Measurements from ENCODE around the gene GLT1D1.
"Not testable (repeated sequence)": the region's sequence is repeated elsewhere in the genome, so short reads cannot be mapped to it uniquely, and the experiment has no call there.

GLT1D1 gene

GRCh38 chr12:128846671-128847070, 6.6 kb upstream of the GLT1D1 start:
- H3K4me1 ChIP-seq (ENCODE audit: control insufficient read depth in 1 of 2, insufficient read depth in 2 of 2, low read length in 2 of 2); H3K4me3 ChIP-seq (ENCODE audit: low read depth in 1 of 2, low read length in 2 of 2); H3K36me3 ChIP-seq (ENCODE audit: control insufficient read depth in 1 of 2, insufficient read depth in 2 of 2, low read length in 2 of 2); H3K27ac ChIP-seq (ENCODE audit: low read length); H3K27me3 ChIP-seq (ENCODE audit: low read depth, low read length); H3K9me3 ChIP-seq (ENCODE audit: control insufficient read depth in 1 of 2, low read length in 2 of 2): not testable (repeated sequence)

- Histone ChIP-seq H3K27me3 (ENCODE audit: low read depth, low read length) (peaks cover 6% of the 10 kb centered on the region), H3K27ac (ENCODE audit: low read length) (no peak overlapping the region), H3K9me3 (ENCODE audit: control insufficient read depth in 1 of 2, low read length in 2 of 2) (no peaks in the 10 kb centered on the region), H3K4me1 (ENCODE audit: control insufficient read depth in 1 of 2, insufficient read depth in 2 of 2, low read length in 2 of 2) (no peaks in the 10 kb centered on the region), H3K36me3 (ENCODE audit: control insufficient read depth in 1 of 2, insufficient read depth in 2 of 2, low read length in 2 of 2) (no peaks in the 10 kb centered on the region), H3K4me3 (ENCODE audit: low read depth in 1 of 2, low read length in 2 of 2) (no peak overlapping the region)
Measured at GRCh38 chr12:128848371-128848770, 4.9 kb upstream of the GLT1D1 start.

- peaks cover 10% of the 10 kb centered on the region for H3K27me3 ChIP-seq (ENCODE audit: low read depth, low read length)
- not testable (repeated sequence) for H3K4me1 ChIP-seq (ENCODE audit: control insufficient read depth in 1 of 2, insufficient read depth in 2 of 2, low read length in 2 of 2); H3K27ac ChIP-seq (ENCODE audit: low read length); H3K36me3 ChIP-seq (ENCODE audit: control insufficient read depth in 1 of 2, insufficient read depth in 2 of 2, low read length in 2 of 2); H3K4me3 ChIP-seq (ENCODE audit: low read depth in 1 of 2, low read length in 2 of 2); H3K9me3 ChIP-seq (ENCODE audit: control insufficient read depth in 1 of 2, low read length in 2 of 2)
Measured at GRCh38 chr12:128849806-128850205, 3.5 kb upstream of the GLT1D1 start.

- H3K27ac ChIP-seq (ENCODE audit: low read length), result no peak overlapping the region
- H3K4me1 ChIP-seq (ENCODE audit: control insufficient read depth in 1 of 2, insufficient read depth in 2 of 2, low read length in 2 of 2), result peaks cover 0 to 6% of the 10 kb centered on the region in 2 donors
- H3K27me3 ChIP-seq (ENCODE audit: low read depth, low read length), result peaks cover 10% of the 10 kb centered on the region
- no peaks in the 10 kb centered on the region for H3K9me3 ChIP-seq (ENCODE audit: control insufficient read depth in 1 of 2, low read length in 2 of 2)
- H3K36me3 ChIP-seq (ENCODE audit: control insufficient read depth in 1 of 2, insufficient read depth in 2 of 2, low read length in 2 of 2), result no peaks in the 10 kb centered on the region
- H3K4me3 ChIP-seq (ENCODE audit: low read depth in 1 of 2, low read length in 2 of 2), result no peak overlapping the region
Measured at GRCh38 chr12:128850400-128850799, 2.9 kb upstream of the GLT1D1 start.

GRCh38 chr12:128851429-128851828, 1.8 kb upstream of the GLT1D1 start:
- H3K27me3 ChIP-seq (ENCODE audit: low read depth, low read length), result peaks cover 10% of the 10 kb centered on the region

GRCh38 chr12:128852026-128852698, 1.1 kb upstream of the GLT1D1 start:
- H3K4me3 ChIP-seq (ENCODE audit: low read depth in 1 of 2, low read length in 2 of 2), result no peak overlapping the region
- H3K27ac ChIP-seq (ENCODE audit: low read length), result no peak overlapping the region
- H3K9me3 ChIP-seq (ENCODE audit: control insufficient read depth in 1 of 2, low read length in 2 of 2), result no peaks in the 10 kb centered on the region
- H3K27me3 ChIP-seq (ENCODE audit: low read depth, low read length), result peaks cover 10% of the 10 kb centered on the region
- H3K36me3 ChIP-seq (ENCODE audit: control insufficient read depth in 1 of 2, insufficient read depth in 2 of 2, low read length in 2 of 2), result no peaks in the 10 kb centered on the region
- peaks cover 0 to 6% of the 10 kb centered on the region in 2 donors for H3K4me1 ChIP-seq (ENCODE audit: control insufficient read depth in 1 of 2, insufficient read depth in 2 of 2, low read length in 2 of 2)

More at GRCh38 chr12:128851429-128851828, 1.8 kb upstream of the GLT1D1 start:
- not testable (repeated sequence) for H3K9me3 ChIP-seq (ENCODE audit: control insufficient read depth in 1 of 2, low read length in 2 of 2); H3K4me1 ChIP-seq (ENCODE audit: control insufficient read depth in 1 of 2, insufficient read depth in 2 of 2, low read length in 2 of 2); H3K36me3 ChIP-seq (ENCODE audit: control insufficient read depth in 1 of 2, insufficient read depth in 2 of 2, low read length in 2 of 2); H3K27ac ChIP-seq (ENCODE audit: low read length); H3K4me3 ChIP-seq (ENCODE audit: low read depth in 1 of 2, low read length in 2 of 2)

- peaks cover 0 to 6% of the 10 kb centered on the region in 2 donors for H3K4me1 ChIP-seq (ENCODE audit: control insufficient read depth in 1 of 2, insufficient read depth in 2 of 2, low read length in 2 of 2)
- no peaks in the 10 kb centered on the region for H3K9me3 ChIP-seq (ENCODE audit: control insufficient read depth in 1 of 2, low read length in 2 of 2)
- H3K36me3 ChIP-seq (ENCODE audit: control insufficient read depth in 1 of 2, insufficient read depth in 2 of 2, low read length in 2 of 2), result no peaks in the 10 kb centered on the region
- peak overlapping the region in 1 of 2 donors; percentile 59 for H3K4me3 ChIP-seq (ENCODE audit: low read depth in 1 of 2, low read length in 2 of 2)
- peaks cover 10% of the 10 kb centered on the region for H3K27me3 ChIP-seq (ENCODE audit: low read depth, low read length)
- H3K27ac ChIP-seq (ENCODE audit: low read length), result no peak overlapping the region
Measured at GRCh38 chr12:128853600-128854197, 421 bp downstream of the GLT1D1 start.

GRCh38 chr12:128856035-128856790, 2.9 kb downstream of the GLT1D1 start:
- H3K27ac ChIP-seq (ENCODE audit: low read length), result no peak overlapping the region
- H3K4me3 ChIP-seq (ENCODE audit: low read depth in 1 of 2, low read length in 2 of 2), result no peak overlapping the region
- H3K27me3 ChIP-seq (ENCODE audit: low read depth, low read length), result peaks cover 10% of the 10 kb centered on the region
- H3K9me3 ChIP-seq (ENCODE audit: control insufficient read depth in 1 of 2, low read length in 2 of 2), result no peaks in the 10 kb centered on the region
- H3K36me3 ChIP-seq (ENCODE audit: control insufficient read depth in 1 of 2, insufficient read depth in 2 of 2, low read length in 2 of 2), result no peaks in the 10 kb centered on the region
- peaks cover 0 to 6% of the 10 kb centered on the region in 2 donors for H3K4me1 ChIP-seq (ENCODE audit: control insufficient read depth in 1 of 2, insufficient read depth in 2 of 2, low read length in 2 of 2)

GRCh38 chr12:128856791-128857078, 3.5 kb downstream of the GLT1D1 start:
- Histone ChIP-seq H3K27ac (ENCODE audit: low read length) (no peak overlapping the region), H3K9me3 (ENCODE audit: control insufficient read depth in 1 of 2, low read length in 2 of 2) (no peaks in the 10 kb centered on the region), H3K4me3 (ENCODE audit: low read depth in 1 of 2, low read length in 2 of 2) (no peak overlapping the region), H3K36me3 (ENCODE audit: control insufficient read depth in 1 of 2, insufficient read depth in 2 of 2, low read length in 2 of 2) (no peaks in the 10 kb centered on the region), H3K4me1 (ENCODE audit: control insufficient read depth in 1 of 2, insufficient read depth in 2 of 2, low read length in 2 of 2) (peaks cover 0 to 6% of the 10 kb centered on the region in 2 donors), H3K27me3 (ENCODE audit: low read depth, low read length) (peaks cover 10% of the 10 kb centered on the region)

- no peak overlapping the region for H3K4me3 ChIP-seq (ENCODE audit: low read depth in 1 of 2, low read length in 2 of 2)
- peaks cover 0 to 6% of the 10 kb centered on the region in 2 donors for H3K4me1 ChIP-seq (ENCODE audit: control insufficient read depth in 1 of 2, insufficient read depth in 2 of 2, low read length in 2 of 2)
- H3K9me3 ChIP-seq (ENCODE audit: control insufficient read depth in 1 of 2, low read length in 2 of 2), result no peaks in the 10 kb centered on the region
- H3K27ac ChIP-seq (ENCODE audit: low read length), result no peak overlapping the region
- peaks cover 10% of the 10 kb centered on the region for H3K27me3 ChIP-seq (ENCODE audit: low read depth, low read length)
- H3K36me3 ChIP-seq (ENCODE audit: control insufficient read depth in 1 of 2, insufficient read depth in 2 of 2, low read length in 2 of 2), result no peaks in the 10 kb centered on the region
Measured at GRCh38 chr12:128857133-128857763, 4.0 kb downstream of the GLT1D1 start.

GRCh38 chr12:128859311-128859710, 6.0 kb downstream of the GLT1D1 start:
- no peak overlapping the region for H3K27ac ChIP-seq (ENCODE audit: low read length)
- H3K9me3 ChIP-seq (ENCODE audit: control insufficient read depth in 1 of 2, low read length in 2 of 2), result no peaks in the 10 kb centered on the region
- no peak overlapping the region for H3K4me3 ChIP-seq (ENCODE audit: low read depth in 1 of 2, low read length in 2 of 2)
- H3K4me1 ChIP-seq (ENCODE audit: control insufficient read depth in 1 of 2, insufficient read depth in 2 of 2, low read length in 2 of 2), result no peaks in the 10 kb centered on the region
- no peaks in the 10 kb centered on the region for H3K27me3 ChIP-seq (ENCODE audit: low read depth, low read length)
- no peaks in the 10 kb centered on the region for H3K36me3 ChIP-seq (ENCODE audit: control insufficient read depth in 1 of 2, insufficient read depth in 2 of 2, low read length in 2 of 2)
